GM10248 (cell line): Measurements from ENCODE around the gene LPAR2.
A peak's percentile ranks its signal among the peaks of the same experiment; 100 is the strongest.
"Not testable (repeated sequence)": the region's sequence is repeated elsewhere in the genome, so short reads cannot be mapped to it uniquely, and the experiment has no call there.

Source experiments
- CTCF ChIA-PET: fragments of 300-600 bp; sonication (Branson Sonifier 250); formaldehyde crosslinking; extraction: SDS; loops from one replicate; lab custom pipeline; 2021; ENCODE audit warnings: antibody characterized with exemption; lab: Yijun Ruan, JAX
- POLR2A ChIA-PET: fragments of 350-650 bp; sonication (Branson Sonifier 250); formaldehyde crosslinking; extraction: SDS; loops from one replicate; lab custom pipeline; 2020; ENCODE audit warnings: antibody characterized with exemption; lab: Yijun Ruan, JAX
- DNase-seq: peaks from one replicate; pipeline ENCODE4 v3.0.0; 2012; ENCODE audit errors: extremely low spot score
- TF ChIP-seq, protein P1 (sequence below): IDR thresholded peaks from 2 replicates; pipeline ENCODE4 v1.5.1; 2012; ENCODE audit warnings: mild to moderate bottlenecking, low read depth; ENCODE audit errors: extremely low read depth, missing control alignments, control extremely low read depth

The LPAR2 gene

DNA sequence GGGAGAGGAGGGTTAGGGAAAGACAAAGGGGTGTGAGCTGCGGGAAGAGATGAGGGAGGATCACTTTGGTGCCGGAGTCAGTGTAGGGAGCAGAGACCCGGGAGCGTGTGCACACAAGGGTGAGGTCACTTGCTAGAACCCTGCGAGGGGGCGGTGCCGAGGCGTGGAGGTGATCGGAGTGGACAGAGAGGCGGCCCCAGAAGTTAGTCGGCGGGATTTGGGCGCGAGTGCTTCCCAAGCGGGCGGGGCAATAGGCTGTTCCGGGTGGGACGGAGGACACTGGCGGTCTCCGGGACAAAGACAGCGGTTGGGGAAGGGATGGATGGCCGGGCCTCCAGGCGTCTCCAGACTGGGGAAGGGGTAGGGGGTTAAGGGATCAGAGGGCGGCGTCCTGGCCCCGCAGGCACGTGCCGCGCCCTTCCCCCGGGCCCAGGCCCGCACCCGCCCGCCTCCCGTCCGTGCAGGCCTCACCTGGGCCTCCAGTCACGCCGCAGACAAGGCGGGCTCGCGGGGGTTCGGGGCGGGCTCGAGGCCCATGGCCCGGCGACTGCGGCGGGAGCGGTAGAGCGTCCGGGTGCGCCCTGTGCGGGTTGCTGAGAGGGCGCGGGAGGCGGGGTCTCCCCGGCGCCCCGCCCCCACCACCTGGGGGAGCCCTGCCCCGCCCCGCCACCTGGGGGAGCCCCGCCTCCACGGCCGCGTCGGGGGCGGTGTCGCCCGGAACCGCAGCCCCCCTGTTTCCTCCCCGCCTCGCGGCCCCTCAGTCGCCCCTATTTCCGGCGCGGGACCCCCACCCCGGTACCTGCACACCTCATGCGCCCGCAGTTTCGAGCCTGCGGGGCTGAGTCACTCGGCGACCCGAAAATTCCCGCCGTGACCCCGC is at the start of gene LPAR2:
TSS of gene LPAR2 (minus strand) at position 600 of the 880 bp plus-strand sequence. CDS start 945 bp downstream, outside the sequence.
- POLR2A ChIA-PET = interaction anchor here (0.5 kb wide), 1 partner anchor 97 kb away, joined by 4 read pairs; no protein-coding TSS in a partner anchor

DNA sequence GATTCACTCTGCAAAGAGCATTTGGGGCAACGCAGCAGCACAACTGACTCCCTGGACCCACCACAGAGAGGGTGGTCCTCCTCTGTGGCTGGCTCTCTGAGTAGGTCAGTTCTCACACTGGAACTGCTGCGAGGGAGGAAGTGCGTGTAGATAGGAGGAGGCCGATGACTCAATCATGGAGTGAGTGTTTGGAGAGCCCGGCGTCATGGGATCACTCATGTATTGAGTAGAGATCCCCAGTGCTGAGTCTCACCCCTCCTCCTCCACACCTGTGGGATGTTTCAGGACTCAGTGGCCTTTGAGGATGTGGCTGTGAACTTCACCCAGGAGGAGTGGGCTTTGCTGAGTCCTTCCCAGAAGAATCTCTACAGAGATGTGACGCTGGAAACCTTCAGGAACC is 49.6 kb upstream of the LPAR2 start:
- ChIA-PET POLR2A (no interaction called here), CTCF (no interaction called here)
- TF ChIP-seq, protein P1, sequence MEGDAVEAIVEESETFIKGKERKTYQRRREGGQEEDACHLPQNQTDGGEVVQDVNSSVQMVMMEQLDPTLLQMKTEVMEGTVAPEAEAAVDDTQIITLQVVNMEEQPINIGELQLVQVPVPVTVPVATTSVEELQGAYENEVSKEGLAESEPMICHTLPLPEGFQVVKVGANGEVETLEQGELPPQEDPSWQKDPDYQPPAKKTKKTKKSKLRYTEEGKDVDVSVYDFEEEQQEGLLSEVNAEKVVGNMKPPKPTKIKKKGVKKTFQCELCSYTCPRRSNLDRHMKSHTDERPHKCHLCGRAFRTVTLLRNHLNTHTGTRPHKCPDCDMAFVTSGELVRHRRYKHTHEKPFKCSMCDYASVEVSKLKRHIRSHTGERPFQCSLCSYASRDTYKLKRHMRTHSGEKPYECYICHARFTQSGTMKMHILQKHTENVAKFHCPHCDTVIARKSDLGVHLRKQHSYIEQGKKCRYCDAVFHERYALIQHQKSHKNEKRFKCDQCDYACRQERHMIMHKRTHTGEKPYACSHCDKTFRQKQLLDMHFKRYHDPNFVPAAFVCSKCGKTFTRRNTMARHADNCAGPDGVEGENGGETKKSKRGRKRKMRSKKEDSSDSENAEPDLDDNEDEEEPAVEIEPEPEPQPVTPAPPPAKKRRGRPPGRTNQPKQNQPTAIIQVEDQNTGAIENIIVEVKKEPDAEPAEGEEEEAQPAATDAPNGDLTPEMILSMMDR = no peak
- no peak for DNase-seq

More for the DNA sequence above, at the start of gene LPAR2:
- DNase-seq = peak; percentile 96
- CTCF ChIA-PET = interaction anchor here (0.7 to 1.5 kb wide), 3 partner anchors 11 to 96 kb away, joined by 3 to 5 read pairs (median 3); no protein-coding TSS in a partner anchor
- TF ChIP-seq, protein P1 = no peak

DNA sequence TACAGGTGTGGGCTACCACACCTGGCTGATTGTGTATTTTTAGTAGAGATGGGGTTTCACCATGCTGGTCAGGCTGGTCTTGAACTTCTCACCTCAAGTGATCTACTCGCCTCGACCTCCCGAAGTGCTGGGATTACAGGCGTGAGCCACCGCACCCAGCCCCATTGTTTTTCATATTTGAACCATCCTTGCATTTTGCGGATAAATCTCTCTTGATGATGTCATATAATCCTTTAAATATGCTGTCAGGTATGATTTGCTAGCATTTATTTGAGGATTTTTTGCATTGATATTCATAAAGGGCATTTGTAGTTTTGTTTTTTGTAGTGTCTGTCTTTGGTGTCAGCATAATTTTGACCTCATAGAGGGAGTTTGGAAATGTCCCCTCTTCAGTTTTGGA is 46.3 kb upstream of the LPAR2 start:
- POLR2A ChIA-PET = no interaction called here
- CTCF ChIA-PET = no interaction called here
- DNase-seq = no peak
- TF ChIP-seq, protein P1 = no peak

DNA sequence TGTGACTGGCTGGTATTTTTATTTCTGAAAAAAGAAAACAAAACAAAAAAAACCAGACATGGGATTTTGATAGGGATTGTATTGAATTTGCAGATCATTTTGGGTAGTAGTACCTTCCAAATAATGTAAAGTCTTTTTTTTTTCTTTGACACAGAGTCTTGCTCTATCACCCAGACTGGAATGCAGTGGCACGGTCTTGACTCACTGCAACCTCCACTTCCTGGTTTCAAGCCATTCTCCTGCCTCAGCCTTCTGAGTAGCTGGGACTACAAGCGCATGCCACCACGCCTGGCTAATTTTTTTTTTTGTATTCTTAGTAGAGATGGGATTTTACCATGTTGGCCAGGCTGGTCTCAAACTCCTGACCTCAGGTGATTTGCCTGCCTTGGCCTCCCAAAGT is 44.8 kb upstream of the LPAR2 start:
- TF ChIP-seq, protein P1 = no peak
- POLR2A ChIA-PET = no interaction called here
- no peak for DNase-seq
- CTCF ChIA-PET = no interaction called here

DNA sequence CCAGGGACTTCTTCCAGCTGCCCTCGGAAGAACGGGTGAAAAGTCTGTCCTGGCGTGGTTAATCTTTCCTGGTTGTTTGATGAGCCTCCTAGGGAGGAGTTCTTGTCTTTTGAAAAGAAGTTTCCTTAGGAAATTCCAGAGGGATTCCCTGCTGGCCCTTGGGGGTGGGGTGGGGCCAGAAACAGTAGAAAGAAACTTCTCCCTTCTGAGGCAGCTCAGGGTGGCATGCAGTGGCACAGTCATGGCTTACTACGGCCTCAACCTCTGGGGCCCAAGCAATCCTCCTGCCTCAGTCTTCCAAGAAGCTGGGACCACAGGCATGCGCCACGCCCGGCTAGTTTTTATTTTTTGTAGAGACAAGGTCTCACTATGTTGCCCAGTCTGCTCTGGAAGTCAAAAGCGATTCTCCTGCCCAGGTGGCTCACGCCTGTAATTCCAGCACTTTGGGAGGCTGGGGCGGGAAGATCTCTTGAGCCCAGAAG is 42.1 kb upstream of the LPAR2 start:
- POLR2A ChIA-PET = no interaction called here
- no peak for DNase-seq
- TF ChIP-seq, protein P1 = no peak
- CTCF ChIA-PET = no interaction called here

GRCh38 chr19:19668230-19669012 is 40.4 kb upstream of the LPAR2 start, which contains the start of gene ZNF101:
ZNF101 (plus strand) TSS chr19:19668839; CDS start chr19:19668964, 125 bp downstream.
- TF ChIP-seq, protein P1 = no peak
- peak; percentile 96 for DNase-seq
- ChIA-PET CTCF (no interaction called here), POLR2A (interaction anchor here (0.5 to 0.8 kb wide), 3 partner anchors 107 to 200 kb away, joined by 3 read pairs; no protein-coding TSS in a partner anchor)

GRCh38 chr19:19665420-19665948 is 37.5 kb upstream of the LPAR2 start:
- CTCF ChIA-PET, DNase-seq, POLR2A ChIA-PET: not testable (repeated sequence)
